K562 (cell line): Measurements from ENCODE around the gene GOLGA2. TPM values are rescaled to one million over a fixed set of nuclear protein-coding genes. Genes with fewer than 3 reads are reported as not detected.
A peak's percentile ranks its signal among the peaks of the same experiment; 100 is the strongest.

Experiments
- ATAC-seq: fragments of 200-7000 bp; cut with Tn5 transposase; 3 replicates; pipeline ENCODE4 v1.9.1; 2020; ENCODE audit warnings: moderate library complexity
- BruUV-seq: library from RNA; stranded (reverse); fragments of 400-500 nt; replicated peaks from 2 replicates; lab custom pipeline; 2021; lab: Mats Ljungman, UMichigan
- CTCF ChIA-PET: fragments of 300-600 bp; formaldehyde crosslinking; extraction: SDS; loops from one replicate; lab custom pipeline; 2021; ENCODE audit warnings: low intra/inter-chr PET ratio; lab: Yijun Ruan, JAX
- POLR2A ChIA-PET: fragments of 300-600, 350-650 bp; sonication (Branson Sonifier 250); formaldehyde crosslinking; extraction: SDS; loops from one replicate; lab custom pipeline; 2021; ENCODE audit warnings: antibody characterized with exemption, inconsistent platforms; lab: Yijun Ruan, JAX
- DNase-seq, 4 experiments: peaks; one replicate each; pipeline versions ENCODE4 v3.0.0 to v3.0.0-alpha.2; 2011 to 2018; ENCODE audit warnings: low spot score in 3 of 4, mixed read lengths in 3 of 4; ENCODE audit errors: extremely low read depth in 1 of 4
- FAIRE-seq: peaks from 2 replicates; lab custom pipeline; 2011; peaks lifted over from hg19 to GRCh38; lab: Jason Lieb, UNC
- H2AFZ ChIP-seq: 2 replicates; pipeline ENCODE4 v1.6.0; 2011; ENCODE audit warnings: low read depth, low read length, control low read depth, inconsistent platforms
- H3K27ac ChIP-seq: fragments of 200-600 bp; 3 replicates; pipeline ENCODE4 v1.8.0; 2011; ENCODE audit warnings: low read depth, mild to moderate bottlenecking, control low read depth, inconsistent platforms, low read length, moderate library complexity, mixed read lengths; ENCODE audit errors: extremely low read depth
- H3K27me3 ChIP-seq, 2 experiments: fragments of 300-600 bp in 1 of 2; 2 replicates in 1 of 2; 3 replicates in 1 of 2; pipeline versions ENCODE4 v1.6.0 to v1.8.0; 2011; ENCODE audit warnings: inconsistent platforms in 2 of 2, low read length in 2 of 2, mild to moderate bottlenecking in 1 of 2, mixed read lengths in 1 of 2, moderate library complexity in 1 of 2; ENCODE audit not compliant: control insufficient read depth in 2 of 2, insufficient read depth in 2 of 2
- H3K36me3 ChIP-seq: fragments of 300-600 bp; 3 replicates; pipeline ENCODE4 v1.8.0; 2011; ENCODE audit warnings: mild to moderate bottlenecking, low read length, inconsistent platforms; ENCODE audit not compliant: control insufficient read depth, insufficient read depth
- H3K4me1 ChIP-seq, 2 experiments: fragments of 200-600 bp in 1 of 2; replicated peaks in 1 of 2; 2 replicates in 1 of 2; 3 replicates in 1 of 2; pipeline versions ENCODE4 v1.5.1 to v1.8.0; 2011; ENCODE audit warnings: inconsistent platforms in 2 of 2, low read length in 2 of 2, mild to moderate bottlenecking in 1 of 2, mixed read lengths in 1 of 2, moderate library complexity in 1 of 2; ENCODE audit not compliant: control insufficient read depth in 2 of 2, insufficient read depth in 2 of 2
- H3K4me2 ChIP-seq: 2 replicates; pipeline ENCODE4 v1.6.1; 2011; ENCODE audit warnings: low read length, control low read depth, inconsistent platforms, mixed read lengths; ENCODE audit not compliant: insufficient read depth
- H3K4me3 ChIP-seq: fragments of 200-600 bp; sonication (generic), shearing (Covaris generic); 2 replicates; pipeline ENCODE4 v1.5.1; 2016; ENCODE audit warnings: control low read depth, inconsistent platforms
- H3K79me2 ChIP-seq: fragments of 200-600 bp; 3 replicates; pipeline ENCODE4 v1.8.0; 2011; ENCODE audit warnings: low read length, inconsistent platforms; ENCODE audit not compliant: control insufficient read depth, insufficient read depth
- H3K9ac ChIP-seq, 2 experiments: 2 replicates each; pipeline versions ENCODE4 v1.6.0 to v1.6.1; 2011; ENCODE audit warnings: low read depth in 2 of 2, low read length in 2 of 2, control low read depth in 1 of 2, inconsistent platforms in 1 of 2, mild to moderate bottlenecking in 1 of 2, mixed read lengths in 1 of 2; ENCODE audit not compliant: insufficient read depth in 1 of 2
- H3K9me1 ChIP-seq: one replicate; pipeline ENCODE4 v1.6.0; 2011; ENCODE audit warnings: inconsistent platforms, mild to moderate bottlenecking, low read length, moderate library complexity; ENCODE audit not compliant: control insufficient read depth, insufficient read depth
- H3K9me3 ChIP-seq: replicated peaks from 2 replicates; pipeline ENCODE4 v1.5.1; 2011; ENCODE audit warnings: low read depth, low read length, inconsistent platforms; ENCODE audit not compliant: control insufficient read depth, insufficient read depth
- H4K20me1 ChIP-seq: replicated peaks from 2 replicates; pipeline ENCODE4 v1.6.1; 2011; ENCODE audit warnings: low read length, inconsistent platforms, mixed read lengths; ENCODE audit not compliant: control insufficient read depth, insufficient read depth
- CEBPG ChIP-seq, 3 experiments: fragments of 200-800 bp in 1 of 3; sonication (Bioruptor generic) in 1 of 3; sonication (generic) in 1 of 3; formaldehyde crosslinking in 1 of 3; IDR thresholded peaks in 2 of 3; conservative IDR thresholded peaks in 1 of 3; 2 replicates each; pipeline versions ENCODE4 v1.6.1 to v1.8.0; 2016 to 2022; ENCODE audit warnings: missing compliant biosample characterization in 2 of 3, missing genetic modification characterization in 2 of 3, mild to moderate bottlenecking in 1 of 3, missing genetic modification reagents in 1 of 3
- CHD4 ChIP-seq: fragments of 200-600 bp; sonication (generic); IDR thresholded peaks from 3 replicates; pipeline ENCODE4 v1.6.1; 2012; ENCODE audit warnings: low read depth, mild to moderate bottlenecking, mixed read lengths, low read length, inconsistent platforms; ENCODE audit not compliant: insufficient read depth, insufficient replicate concordance, poor library complexity, severe bottlenecking
- DIDO1 ChIP-seq: fragments of 450-650 bp; IDR thresholded peaks from 2 replicates; pipeline ENCODE4 v1.6.1; 2016; ENCODE audit warnings: low read depth, missing biosample characterization, missing genetic modification characterization
- FUS ChIP-seq: fragments of 200-400 bp; formaldehyde crosslinking; optimal IDR thresholded peaks from 2 replicates; pipeline ENCODE3; 2017; ENCODE audit warnings: low read depth, low read length
- HCFC1 ChIP-seq: IDR thresholded peaks from 2 replicates; pipeline ENCODE4 v1.6.1; 2012; ENCODE audit warnings: low read depth, low read length, improper control_type of control experiment
- MYC ChIP-seq, 2 experiments: fragments of 250-450 bp in 1 of 2; sonication (Bioruptor Pico) in 1 of 2; IDR thresholded peaks; 2 replicates each; pipeline versions ENCODE4 v1.5.1 to v1.6.1; 2012 to 2021; ENCODE audit warnings: low read depth in 2 of 2, borderline replicate concordance in 1 of 2, improper control_type of control experiment in 1 of 2, low read length in 1 of 2, mild to moderate bottlenecking in 1 of 2, moderate library complexity in 1 of 2
- OTX1 ChIP-seq: fragments of 450-650 bp; formaldehyde crosslinking; IDR thresholded peaks from 2 replicates; pipeline ENCODE4 v1.4.0; 2022; ENCODE audit warnings: mild to moderate bottlenecking
- POLR2AphosphoS2 ChIP-seq: IDR thresholded peaks from 2 replicates; pipeline ENCODE4 v1.6.1; 2012; ENCODE audit warnings: low read length, improper control_type of control experiment
- RBM22 ChIP-seq: fragments of 200-400 bp; formaldehyde crosslinking; IDR thresholded peaks from 2 replicates; pipeline ENCODE4 v1.6.1; 2018; ENCODE audit warnings: low read length, low read depth; ENCODE audit not compliant: poor library complexity, severe bottlenecking
- RFX7 ChIP-seq: fragments of 250-450 bp; sonication (Bioruptor Pico); IDR thresholded peaks from 2 replicates; pipeline ENCODE4 v1.5.1; 2021; ENCODE audit warnings: mild to moderate bottlenecking
- SIX5 ChIP-seq, 2 experiments: IDR thresholded peaks; 2 replicates each; pipeline ENCODE4 v1.6.1; 2011; ENCODE audit warnings: low read length in 2 of 2, borderline replicate concordance in 1 of 2, low read depth in 1 of 2, mild to moderate bottlenecking in 1 of 2, moderate library complexity in 1 of 2; ENCODE audit not compliant: insufficient read depth in 1 of 2
- TEAD2 ChIP-seq: fragments of 450-650 bp; IDR thresholded peaks from 2 replicates; pipeline ENCODE4 v1.6.1; 2016; ENCODE audit warnings: missing genetic modification characterization, control low read depth, missing compliant biosample characterization
- ZNF165 ChIP-seq: fragments of 250-450 bp; sonication (Bioruptor Pico); IDR thresholded peaks from 2 replicates; pipeline ENCODE4 v1.4.0; 2020; ENCODE audit warnings: borderline replicate concordance
- ZNF3 ChIP-seq: fragments of 250-450 bp; sonication (Bioruptor Pico); IDR thresholded peaks from 2 replicates; pipeline ENCODE4 v1.5.0; 2021; ENCODE audit warnings: mild to moderate bottlenecking, moderate library complexity
- ZNF507 ChIP-seq: conservative IDR thresholded peaks from 2 replicates; pipeline ENCODE4 v1.6.1; 2017; ENCODE audit warnings: missing genetic modification characterization, missing compliant biosample characterization
- WGBS: fragments of 100-300 bp; shearing (Covaris generic); methylation state at CpG from one replicate; pipeline ENCODE4 v1.1.6; 2016; ENCODE audit warnings: low coverage, mixed read lengths; ENCODE audit not compliant: insufficient coverage; ENCODE audit errors: missing lambda C conversion rate; 5-methylcytosine and 5-hydroxymethylcytosine counted together
- in situ Hi-C: fragments of 300-500 bp; cut with MboI; formaldehyde crosslinking; loops from 4 replicates; pipeline ENCODE4 v1.15.0; 2018; ENCODE audit warnings: inconsistent platforms, mixed read lengths
- intact Hi-C: fragments of 100-400 bp; cut with micrococcal nuclease; formaldehyde crosslinking; loops from 2 replicates; pipeline ENCODE4 v1.14.2; 2022
- polyA plus RNA-seq, 8 experiments: library from polyadenylated mRNA; depleted of rRNA in 4 of 8; stranded (reverse) in 5 of 8; unstranded in 3 of 8; fragments of >200 nt; fragmentation: Nextera tagmentation in 2 of 8; fragmentation: Illumina TruSeq in 1 of 8; extraction: Ambion mirVana in 2 of 8; extraction: Trizol in 1 of 8; gene quantifications; 2 replicates each; pipeline versions ENCODE4 v1.2.1 to v1.2.3, GENCODE V29; 2011 to 2014; ENCODE audit warnings: inconsistent platforms in 1 of 8, missing spikeins in 1 of 8
- total RNA-seq, 7 experiments: library from RNA; depleted of rRNA in 6 of 7; stranded (reverse); fragments of >200 nt in 6 of 7; fragmentation: Illumina TruSeq in 2 of 7; extraction: Trizol in 2 of 7; gene quantifications; 2 replicates each; pipeline versions ENCODE4 v1.2.1 to v1.2.3, GENCODE V29; 2011 to 2021; ENCODE audit warnings: low replicate concordance in 1 of 7
- TF ChIP-seq, protein P1 (sequence below): fragments of 450-650 bp; formaldehyde crosslinking; IDR thresholded peaks from 2 replicates; pipeline ENCODE4 v1.4.0; 2022; ENCODE audit warnings: missing genetic modification characterization

Gene GOLGA2
- total and polyA plus RNA-seq, 9 of the 15 experiments (the other 6 are each of a cell fraction or from before 2014, with no cell fraction given) = 15.7 to 138 (median 76.0) TPM

DNA sequence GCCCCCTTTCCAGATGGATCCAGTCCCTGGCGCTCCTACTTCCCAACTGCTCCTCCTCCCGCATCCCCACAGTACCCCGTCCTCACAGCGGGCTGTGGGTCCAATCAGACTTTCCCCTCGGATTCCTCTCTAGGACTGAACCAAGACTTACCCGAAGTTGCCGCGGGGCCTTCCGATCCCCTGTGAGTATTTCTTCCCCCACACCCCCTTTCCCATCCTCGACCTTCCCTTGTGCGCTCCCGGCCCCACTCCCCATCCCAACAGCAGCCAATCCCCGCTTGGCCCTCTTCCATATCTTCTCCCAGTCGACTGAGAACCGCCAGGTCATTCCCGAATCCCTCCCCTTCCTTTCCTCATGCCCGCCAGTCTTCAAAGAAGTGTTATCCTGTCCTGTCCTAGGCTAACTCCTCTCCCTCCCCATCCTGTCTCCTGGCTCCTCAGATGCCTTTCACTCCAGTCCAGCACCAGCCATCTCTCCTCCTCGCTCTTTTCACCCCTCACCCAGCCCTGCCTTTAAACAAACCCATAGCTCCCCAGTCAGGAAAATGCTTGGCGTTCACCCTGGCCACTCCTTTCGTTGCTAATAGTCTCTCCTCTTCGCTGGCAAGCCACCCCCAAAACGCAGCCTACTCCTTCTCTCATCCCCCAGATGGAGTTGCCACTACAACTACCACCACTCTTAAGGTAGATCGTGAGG, 915 bp upstream of the GOLGA2 start (continued):
- TF ChIP-seq ZNF3 (CRISPR knock-in tag) (no peak), ZNF507 (no peak), MYC (IDR thresholded peaks at IDR 0.05; ENCODE audit: low read depth, low read length) (0 out of 2 replicates have a peak, but pooled peaks have one; percentile 47), MYC (CRISPR knock-in tag; IDR thresholded peaks at IDR 0.05; ENCODE audit: borderline replicate concordance, low read depth) (no peak; the same call in 1 of the 2 replicates), OTX1 (CRISPR knock-in tag) (peak; percentile 4; the same call in 1 of the 2 replicates), CHD4 (peak; percentile 4)

DNA sequence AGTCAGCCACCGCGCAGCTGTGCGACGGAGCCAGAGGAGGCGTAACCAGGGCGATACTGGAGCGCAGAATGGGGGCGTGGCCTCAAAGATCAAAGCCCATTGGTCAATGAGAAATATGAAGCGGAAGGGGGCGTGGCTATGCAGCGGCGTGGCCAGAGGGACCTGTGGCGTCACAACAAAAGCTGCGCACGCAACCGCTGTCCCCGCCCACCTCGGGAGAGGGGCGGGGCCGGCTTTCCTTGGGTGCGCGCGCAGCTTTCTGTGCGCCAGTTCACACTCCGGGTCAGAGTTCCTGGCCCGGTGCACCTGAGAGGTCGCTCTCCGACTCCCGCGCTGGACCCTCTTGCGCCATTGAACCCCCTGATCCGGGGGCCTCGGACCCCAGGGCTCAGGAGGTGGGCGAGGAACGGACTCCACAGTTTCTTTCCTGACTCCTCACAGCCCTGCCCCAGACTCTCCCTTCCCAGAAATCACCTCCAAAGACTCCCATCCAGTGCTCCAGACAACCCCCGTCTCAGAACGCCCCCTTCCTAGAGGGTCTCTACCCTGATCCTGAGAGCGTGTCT, 284 bp upstream of the GOLGA2 start, which contains the start of gene SWI5:
Gene SWI5, plus strand, starts transcription at position 269 of the 566 bp plus-strand sequence.
- CTCF ChIA-PET = interaction anchor here (0.6 kb wide), 1 partner anchor 1602 kb away, joined by 3 read pairs; no protein-coding TSS in a partner anchor
- intact Hi-C loops = loop anchor here (1.0 to 10.0 kb wide), 7 partner anchors 25 to 409 kb away; partner anchors contain the start of genes BBLN, CIZ1, COQ4 and DNM1
- in situ Hi-C loops = loop anchor here (25.0 kb wide), 1 partner anchor 1511 kb away; no protein-coding TSS in a partner anchor
- TSS peak; percentile 58 for BruUV-seq
- peaks cover 39% of the 10 kb centered on the region for H3K36me3 ChIP-seq
- 0 out of 2 replicates have a peak, but pooled peaks cover 2% of the 10 kb centered on the region for H3K9me3 ChIP-seq
- H3K27me3 ChIP-seq = no peaks in the 10 kb centered on the region
- peak within 1 kb of the TSS; percentile 94 to 96 for H3K9ac ChIP-seq
- ATAC-seq (peak; percentile 95), FAIRE-seq (peak; percentile 99), DNase-seq (peak; percentile 100)
- peak within 1 kb of the TSS; percentile 86 for H2AFZ ChIP-seq
- H3K27ac ChIP-seq = peak within 1 kb of the TSS; percentile 90
- H3K4me2 ChIP-seq = peak within 1 kb of the TSS; percentile 98
- H3K4me3 ChIP-seq = peak within 1 kb of the TSS; percentile 85
- H4K20me1 ChIP-seq = no peaks in the 10 kb centered on the region; the same call in 1 of the 2 replicates
- peaks cover 44% of the 10 kb centered on the region for H3K79me2 ChIP-seq
- no peaks in the 10 kb centered on the region for H3K9me1 ChIP-seq
- WGBS = 1% methylated on average over 38 of the region's 38 CpGs
- POLR2A ChIA-PET = interaction anchor here (0.6 to 3.0 kb wide), 18 partner anchors 9 to 1611 kb away, joined by 3 to 35 read pairs (median 4); partner anchors contain the start of genes CIZ1 and URM1
- peaks cover 40 to 53% of the 10 kb centered on the region in 2 experiments for H3K4me1 ChIP-seq
- TF ChIP-seq SIX5 (IDR thresholded peaks at IDR 0.05; ENCODE audit: borderline replicate concordance in 1 of 2, insufficient read depth in 1 of 2, low read depth in 1 of 2, low read length in 2 of 2) (peak in 1 of 2 experiments; percentile 19; a peak in 1 of 4 replicates), TEAD2 (tag) (0 out of 2 replicates have a peak, but pooled peaks have one; percentile 6), CEBPG (CRISPR knock-in tag; IDR thresholded peaks at IDR 0.05) (no peak), CEBPG (tag; conservative IDR thresholded peaks at IDR 0.05 in 1 of 2, IDR thresholded peaks at IDR 0.05 in 1 of 2) (peak in 1 of 2 experiments; percentile 50; a peak in 2 of 4 replicates), RBM22 (peak; percentile 84), FUS (no peak), DIDO1 (no peak), ZNF165 (CRISPR knock-in tag) (0 out of 2 replicates have a peak, but pooled peaks have one; percentile 34), POLR2AphosphoS2 (peak; percentile 71; the same call in 1 of the 2 replicates), HCFC1 (peak; percentile 71), RFX7 (CRISPR knock-in tag) (0 out of 2 replicates have a peak, but pooled peaks have one; percentile 39)
- TF ChIP-seq, protein P1, sequence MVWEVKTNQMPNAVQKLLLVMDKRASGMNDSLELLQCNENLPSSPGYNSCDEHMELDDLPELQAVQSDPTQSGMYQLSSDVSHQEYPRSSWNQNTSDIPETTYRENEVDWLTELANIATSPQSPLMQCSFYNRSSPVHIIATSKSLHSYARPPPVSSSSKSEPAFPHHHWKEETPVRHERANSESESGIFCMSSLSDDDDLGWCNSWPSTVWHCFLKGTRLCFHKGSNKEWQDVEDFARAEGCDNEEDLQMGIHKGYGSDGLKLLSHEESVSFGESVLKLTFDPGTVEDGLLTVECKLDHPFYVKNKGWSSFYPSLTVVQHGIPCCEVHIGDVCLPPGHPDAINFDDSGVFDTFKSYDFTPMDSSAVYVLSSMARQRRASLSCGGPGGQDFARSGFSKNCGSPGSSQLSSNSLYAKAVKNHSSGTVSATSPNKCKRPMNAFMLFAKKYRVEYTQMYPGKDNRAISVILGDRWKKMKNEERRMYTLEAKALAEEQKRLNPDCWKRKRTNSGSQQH (CRISPR knock-in tag) = peak; percentile 9; the same call in 1 of the 2 replicates
